Right forelimb (tissue), 1 donor: ENCODE results near the gene TMEM72.
A peak's percentile ranks its signal among the peaks of the same experiment; 100 is the strongest.

ENCODE experiments used
- DNase-seq: peaks from one replicate; pipeline ENCODE4 v3.0.0-alpha.2; 2018

The TMEM72 gene

DNA sequence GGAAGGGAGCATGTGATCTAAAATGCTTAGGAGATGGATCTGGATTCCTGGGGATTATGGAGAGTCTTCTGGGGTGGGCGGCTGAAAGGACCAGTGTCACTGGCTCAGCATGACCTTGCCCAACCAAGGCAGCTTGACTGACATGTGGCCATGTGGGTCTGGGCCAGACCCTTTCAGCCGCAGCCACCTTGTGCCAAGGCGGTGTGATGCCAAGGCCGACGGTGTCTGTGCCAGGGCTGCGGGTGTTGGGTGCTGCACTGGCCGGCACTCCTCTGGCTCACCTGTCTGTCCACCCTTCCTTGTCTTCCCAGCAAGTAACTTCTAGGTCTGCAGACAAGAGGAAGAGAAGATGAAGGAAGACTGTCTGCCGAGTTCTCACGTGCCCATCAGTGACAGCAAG is 58.7 kb downstream of the TMEM72 start:
- no peak for DNase-seq

DNA sequence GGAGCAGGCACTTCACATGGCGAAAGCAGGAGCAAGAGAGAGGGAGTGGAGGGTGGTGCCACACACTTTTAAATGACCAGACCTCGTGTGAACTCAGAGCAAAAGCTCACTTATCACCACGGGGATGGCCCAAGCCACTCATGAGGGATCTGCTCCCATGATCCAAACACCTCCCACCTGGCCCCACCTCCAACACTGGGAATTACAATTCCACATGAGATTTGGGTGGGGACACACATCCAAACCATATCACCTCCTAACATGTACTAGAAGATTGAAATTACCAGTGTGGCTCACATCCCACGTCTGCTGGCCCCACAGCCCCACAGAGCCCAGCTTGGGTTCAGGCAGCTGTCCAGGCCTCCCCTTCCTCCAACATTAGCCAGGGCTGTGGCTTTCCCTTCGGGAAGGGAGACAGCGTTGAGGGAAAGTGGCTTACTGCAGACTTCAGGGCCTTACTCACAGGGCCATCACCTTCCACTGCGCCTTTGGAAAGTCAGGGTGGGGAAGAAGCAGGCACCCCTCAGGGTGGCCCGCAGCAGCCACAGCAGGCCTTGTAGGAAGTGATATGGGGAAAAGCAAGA is 59.8 kb downstream of the TMEM72 start:
- DNase-seq, result no peak

DNA sequence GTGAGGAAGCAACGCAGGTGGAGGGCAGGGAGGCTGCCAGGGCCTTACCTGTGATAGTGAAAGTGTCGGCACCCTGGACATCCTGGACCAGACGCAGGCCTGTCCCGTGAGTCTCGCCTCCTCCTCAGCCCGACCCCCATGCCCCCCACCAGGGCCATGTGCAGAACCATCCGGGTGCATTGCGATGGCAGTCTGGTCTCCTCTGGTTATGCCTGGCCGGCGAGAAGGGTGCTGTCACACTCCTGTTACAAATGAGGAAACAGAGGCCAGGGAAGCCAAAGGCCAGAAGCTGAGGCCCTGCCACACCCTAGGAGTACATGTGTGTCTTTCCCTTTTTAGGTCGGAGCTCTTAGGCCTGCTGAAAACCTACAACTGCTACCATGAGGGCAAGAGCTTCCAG is 60.3 kb downstream of the TMEM72 start:
- DNase-seq, result no peak

DNA sequence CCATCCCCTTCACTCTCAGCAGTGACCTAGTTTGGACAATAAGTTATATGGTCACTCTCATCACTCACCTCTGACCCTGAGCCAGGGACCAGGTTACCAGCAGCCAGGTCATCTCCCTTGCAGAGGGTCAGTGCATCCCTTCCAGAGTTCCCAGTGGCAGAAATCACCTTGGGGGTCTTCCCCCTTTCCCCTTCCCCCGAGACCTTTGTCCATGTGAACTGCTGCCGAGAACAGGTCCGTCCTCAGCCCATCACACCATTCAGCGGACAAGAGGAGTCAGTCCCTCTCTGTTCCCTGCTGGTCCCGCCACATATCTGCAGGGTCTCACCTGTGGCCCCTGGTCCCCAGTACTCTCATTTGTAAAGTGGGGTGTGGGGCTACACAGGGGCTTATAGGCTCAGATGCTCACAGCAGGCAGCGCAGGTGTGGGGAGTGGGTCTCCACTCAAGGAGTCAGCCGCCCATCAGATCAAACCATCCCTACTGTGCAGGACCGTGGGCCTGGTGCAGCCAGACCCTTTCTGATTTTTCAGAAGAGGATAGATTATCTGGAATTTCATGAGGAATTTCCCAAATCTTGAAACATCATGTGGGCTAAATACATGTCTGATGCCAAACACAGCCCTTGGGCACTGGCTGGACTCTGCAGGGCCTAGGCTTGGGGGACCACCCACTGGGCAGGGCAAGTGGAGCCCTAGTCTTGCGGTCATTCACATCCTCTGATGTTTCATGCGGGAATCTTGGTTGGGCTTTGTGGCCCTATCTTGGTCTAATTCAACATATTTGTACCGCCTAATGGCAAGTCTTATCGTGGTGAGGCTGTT is 61.0 kb downstream of the TMEM72 start:
- no peak for DNase-seq

DNA sequence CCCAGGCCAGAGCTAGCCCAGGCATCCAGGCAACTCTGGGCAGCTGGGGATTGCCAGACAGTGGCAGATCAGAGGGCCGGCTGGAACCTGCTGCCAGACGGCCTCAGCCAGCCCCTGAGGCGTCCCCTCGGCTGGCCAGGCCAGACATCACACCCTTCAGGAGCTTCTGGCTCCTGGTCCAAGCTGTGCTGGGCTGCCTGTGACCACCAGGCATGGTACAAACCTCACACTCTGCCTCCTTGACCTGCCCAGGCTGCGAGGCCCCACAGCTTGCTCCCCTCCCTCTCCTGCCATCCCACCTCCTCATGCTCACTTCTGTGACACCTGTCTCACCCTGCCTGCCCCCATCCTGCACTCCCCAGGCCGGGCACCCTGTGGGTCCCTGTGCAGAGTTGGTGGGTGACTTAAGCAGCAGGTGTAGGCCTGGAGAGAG is 61.8 kb downstream of the TMEM72 start:
- DNase-seq, result no peak

DNA sequence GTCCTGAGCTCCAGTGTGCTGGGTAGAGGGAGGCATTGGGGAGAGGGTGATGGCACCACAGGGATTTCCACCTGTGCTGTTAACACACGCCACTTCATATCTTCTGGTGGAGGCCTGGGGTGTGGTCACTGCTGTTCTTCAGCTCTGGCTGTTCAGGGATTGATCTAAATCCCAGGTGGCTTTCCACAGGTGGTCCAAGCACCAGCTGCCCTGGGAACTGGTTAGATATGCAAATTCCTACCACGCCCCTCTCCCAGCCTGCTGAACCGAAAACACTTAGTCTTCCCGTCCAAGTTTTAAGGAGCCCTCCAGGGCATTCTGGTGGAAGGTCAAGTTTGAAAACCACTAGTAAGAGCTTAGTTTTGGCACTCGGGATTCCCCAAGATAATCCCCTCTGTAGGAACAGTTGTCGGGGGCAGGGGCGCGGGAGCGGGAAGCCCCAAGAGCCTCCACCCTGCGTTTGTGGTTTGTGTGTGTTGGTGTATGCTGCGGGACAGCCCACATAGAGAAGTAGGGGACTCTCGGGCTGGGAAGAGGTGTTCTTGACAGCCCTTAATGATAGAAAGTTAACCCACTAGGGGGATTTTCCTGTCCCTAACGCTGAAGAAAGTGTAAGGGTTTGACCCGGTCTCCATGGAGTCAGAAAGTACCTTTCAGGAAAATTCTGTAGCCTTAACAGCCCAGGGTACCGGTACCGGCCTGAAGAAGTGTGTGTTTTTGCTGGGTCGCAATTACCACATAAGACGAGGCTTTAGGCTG is 62.4 kb downstream of the TMEM72 start:
- no peak for DNase-seq

DNA sequence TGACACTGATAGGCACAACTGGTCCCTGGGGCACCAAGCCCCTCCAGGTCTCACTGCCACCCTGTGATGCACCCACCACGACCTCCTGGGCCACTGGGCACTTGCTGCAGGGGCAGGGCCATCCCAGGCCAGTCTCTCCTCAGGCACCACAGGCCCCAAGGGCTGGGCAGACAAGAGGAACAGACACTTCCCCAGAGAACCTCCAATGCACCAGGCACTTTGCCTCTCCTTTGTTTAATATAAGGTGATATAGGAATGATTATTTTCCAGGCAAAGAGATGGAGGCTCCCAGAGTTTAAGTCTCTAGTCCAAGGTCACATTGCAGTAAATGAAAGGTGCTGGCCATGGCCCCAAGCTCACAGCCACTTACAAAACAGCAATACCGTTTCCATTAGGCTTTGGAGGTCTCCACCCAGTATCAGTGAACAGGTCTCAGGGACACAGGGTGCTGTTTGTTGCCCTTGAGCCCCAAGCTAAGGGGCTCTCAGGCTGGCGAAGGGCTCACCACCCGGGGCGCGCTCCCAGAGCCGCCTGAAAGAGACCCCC is 63.0 kb downstream of the TMEM72 start:
- no peak for DNase-seq

DNA sequence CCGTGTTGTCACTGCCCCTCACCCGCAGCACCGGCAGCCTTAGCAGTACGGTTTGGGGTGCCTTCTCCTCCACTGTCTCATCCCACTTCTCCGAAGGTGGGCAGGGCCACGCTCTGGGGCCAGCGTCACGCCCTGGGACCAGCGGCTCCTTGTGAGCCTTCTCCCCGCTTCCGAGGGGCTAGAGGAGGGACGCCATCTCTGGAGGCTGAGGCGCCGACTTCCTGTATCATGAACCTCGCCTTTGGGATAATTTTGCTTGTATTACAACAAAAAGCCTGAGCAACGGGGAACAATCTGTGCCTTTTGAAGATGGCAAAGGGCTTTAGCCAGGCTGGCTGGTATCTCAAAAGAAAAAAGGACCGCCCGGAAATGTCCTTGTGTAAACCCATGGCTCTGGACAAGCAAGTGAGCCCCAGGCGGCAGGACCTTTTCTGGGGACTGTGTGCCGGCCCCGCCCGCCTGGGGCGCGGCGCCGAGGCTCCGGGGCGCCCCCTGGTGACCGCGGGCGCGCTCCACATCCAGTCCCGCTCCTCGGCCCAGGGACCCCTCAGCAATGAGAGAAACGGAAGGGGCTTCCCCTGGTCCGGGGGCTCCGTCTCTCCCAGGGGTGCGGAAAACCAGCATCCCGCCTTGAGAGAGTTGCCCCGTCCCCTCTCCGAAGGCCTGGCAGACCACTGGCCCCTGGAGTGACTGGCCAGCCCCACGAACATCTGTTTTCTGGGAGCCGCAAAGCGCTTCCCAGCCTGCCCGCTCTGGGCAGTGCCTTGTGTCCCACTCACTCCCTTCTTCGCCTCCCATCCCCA is 63.7 kb downstream of the TMEM72 start:
- peak; percentile 86 for DNase-seq

DNA sequence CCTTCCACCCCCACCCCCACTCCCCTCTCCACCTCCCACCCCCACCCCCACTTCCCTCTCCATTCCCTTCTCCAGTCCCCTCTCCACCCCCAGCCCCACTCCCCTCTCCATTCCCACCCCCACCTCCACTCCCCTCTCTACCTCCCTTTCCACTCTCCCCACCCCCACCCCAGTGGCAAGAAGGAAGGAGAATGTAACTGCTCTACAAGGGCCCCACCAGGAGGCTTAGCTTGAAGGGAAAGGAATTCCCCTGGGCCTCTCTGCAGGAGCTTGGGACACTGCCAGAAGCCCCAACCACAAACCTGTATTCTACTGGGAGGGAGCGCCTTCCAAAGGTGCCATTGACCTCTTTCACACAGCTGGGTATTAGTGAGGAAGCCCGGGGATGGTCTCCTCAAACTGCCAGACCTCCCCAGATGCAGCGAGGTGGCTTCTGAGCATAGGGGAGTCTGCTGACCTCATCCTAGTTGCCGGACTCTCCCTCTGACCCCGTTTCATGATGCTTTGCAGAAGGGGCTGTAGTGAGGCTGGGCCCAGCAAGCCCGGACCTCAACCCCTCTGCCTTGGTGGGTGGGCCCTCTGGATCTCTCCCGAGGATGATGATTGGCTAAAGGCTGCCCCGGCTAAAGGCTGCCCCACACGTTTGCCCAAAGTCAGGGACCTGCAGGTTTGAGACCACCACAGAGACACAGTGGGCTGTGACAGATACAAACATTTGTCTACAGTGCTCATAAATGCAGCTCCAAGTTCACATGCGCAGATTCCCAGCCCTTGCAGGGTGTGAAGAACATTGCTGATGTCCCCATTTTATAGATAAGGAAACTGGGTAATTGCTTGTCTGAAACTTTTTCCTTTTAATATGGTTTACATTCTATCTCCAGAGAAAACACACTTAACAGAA is 64.5 kb downstream of the TMEM72 start:
- no peak for DNase-seq

DNA sequence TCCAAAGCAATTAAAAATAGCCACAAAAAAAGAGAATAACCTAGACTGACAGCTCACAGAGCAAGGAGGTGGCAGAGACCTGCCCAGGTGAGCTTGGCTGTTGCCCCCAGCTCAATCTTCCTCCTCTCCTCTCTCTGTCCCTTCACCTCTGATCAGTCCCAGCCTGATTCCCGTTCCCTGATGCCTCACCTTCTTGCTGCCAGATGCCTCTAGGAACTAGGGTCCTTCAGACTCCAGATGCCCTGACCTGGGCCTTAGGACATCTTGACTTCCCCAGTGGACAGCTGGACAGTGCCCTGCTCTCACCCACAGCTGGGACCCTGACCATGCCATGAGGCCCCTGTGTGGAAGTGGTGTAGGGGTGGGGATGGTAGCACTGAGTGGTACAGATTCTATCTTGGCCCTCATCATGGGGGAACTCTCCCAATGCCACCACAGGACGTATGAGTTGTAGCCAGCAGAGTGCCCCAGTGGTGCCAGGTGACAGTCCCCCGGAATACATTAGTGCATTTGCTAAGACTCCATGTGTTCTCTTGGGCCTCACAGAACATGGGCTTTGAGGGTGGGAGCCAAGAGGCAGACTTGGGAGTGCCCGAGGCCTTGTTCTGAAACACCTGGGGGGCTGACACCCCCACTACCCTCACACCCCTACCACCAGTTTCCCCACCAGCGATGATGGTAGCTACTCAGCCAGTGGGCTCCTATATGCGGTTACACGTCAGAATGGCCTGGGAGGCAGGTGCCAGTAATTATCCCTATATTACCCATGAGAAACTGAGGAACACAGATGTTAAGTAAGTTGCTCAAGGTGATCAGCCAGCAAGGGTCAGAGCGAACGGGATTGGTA is 65.4 kb downstream of the TMEM72 start:
- no peak for DNase-seq

DNA sequence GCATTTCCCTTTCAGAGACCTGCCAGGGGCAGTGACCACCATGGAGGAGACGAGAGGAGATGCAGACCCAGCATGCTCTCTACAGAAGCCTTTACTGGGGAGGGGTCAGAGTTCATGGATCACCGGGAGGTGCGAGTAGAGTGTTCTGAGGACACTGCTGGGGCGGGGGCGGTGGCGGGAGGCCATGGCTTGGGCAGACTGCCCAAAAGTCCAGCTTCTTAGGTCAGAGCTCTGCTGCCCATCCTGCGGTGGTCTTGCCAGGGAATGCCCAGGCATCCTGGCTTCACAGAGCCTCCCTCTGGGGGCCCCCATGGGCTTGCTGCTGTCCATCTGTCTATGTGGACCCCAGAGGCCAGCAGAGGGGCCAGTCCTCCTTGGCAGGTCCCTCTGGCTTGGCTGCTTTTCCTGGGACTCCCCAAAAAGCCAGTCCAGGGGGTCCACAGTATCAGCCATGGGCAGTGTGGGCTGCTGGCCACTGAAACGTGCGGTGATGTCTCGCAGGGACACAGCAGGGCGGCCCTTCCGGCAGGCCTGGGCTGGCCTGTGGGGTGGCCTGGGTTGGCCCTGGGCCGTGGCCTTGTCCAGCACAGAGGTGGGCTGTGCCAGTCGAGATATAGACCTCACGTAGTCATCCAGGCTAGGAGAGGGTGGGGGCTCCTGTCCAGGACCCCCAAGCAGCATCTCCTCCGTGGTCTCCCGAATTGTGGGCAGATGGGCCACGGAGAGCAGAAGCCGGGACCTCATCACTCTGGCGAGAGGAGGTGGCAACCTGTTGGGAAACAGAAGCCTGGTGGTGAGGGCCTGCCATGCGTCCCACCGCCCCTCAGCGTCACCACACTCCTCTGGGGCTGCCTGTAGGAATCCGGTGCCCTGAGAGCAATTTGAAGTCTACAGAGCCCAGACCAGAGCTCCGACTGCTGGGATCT is 66.4 kb downstream of the TMEM72 start:
- no peak for DNase-seq

DNA sequence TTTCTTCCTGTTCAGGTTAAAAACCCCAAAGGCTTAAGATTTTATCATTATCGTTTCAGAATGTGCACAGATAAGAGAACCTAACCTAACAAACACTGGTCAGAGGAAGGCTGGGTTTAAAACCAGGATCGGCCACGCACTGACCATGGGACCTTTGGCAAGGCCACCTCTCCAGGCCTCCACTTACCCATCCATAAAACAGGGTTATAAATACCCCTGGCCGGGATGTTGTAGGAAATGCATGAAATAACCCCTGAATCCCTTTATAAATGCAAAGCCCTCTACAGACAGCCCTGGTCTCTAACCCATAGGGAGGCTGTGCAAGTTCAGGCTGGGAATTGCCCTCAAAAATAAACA is 67.1 kb downstream of the TMEM72 start:
- no peak for DNase-seq

DNA sequence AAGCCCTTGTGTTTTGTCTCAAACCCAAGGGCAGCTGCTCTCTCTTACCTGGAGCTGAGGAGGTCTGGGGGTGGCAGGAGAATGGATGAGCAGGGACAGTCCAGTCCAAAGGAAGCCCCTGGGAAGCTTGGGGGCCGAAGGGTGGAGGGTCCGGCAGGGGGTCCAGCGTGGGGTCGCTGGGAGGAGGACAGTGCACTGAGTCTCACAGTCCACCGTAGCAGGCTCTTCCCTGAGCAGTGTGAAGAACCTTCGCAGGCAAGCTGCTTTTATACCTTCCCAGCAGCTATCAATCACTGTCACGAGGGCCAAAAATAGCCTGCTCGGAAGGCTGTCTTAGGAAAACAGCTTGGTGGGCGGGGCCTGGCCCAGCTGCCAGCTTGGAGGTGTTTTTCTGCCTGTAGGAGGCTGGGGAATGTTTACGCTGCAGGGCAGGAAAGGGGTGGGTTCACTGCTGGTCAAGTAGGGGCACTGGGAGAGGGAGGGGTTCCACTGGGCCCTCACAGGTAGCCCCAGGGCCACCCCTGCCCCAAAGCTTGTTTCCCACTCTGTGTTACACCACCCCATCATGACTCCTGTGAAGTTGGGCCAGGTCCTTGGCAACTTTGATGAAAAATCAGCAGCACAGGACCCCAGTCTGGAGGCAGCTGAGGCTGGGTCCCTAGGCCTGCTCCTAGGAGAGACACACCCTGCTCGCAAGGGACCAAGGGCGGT is 67.6 kb downstream of the TMEM72 start, which contains the start of gene DEPP1:
Gene DEPP1, minus strand, starts transcription at position 240 of the 711 bp plus-strand sequence. CDS start 779 bp downstream, outside the sequence.
- peak; percentile 90 for DNase-seq

DNA sequence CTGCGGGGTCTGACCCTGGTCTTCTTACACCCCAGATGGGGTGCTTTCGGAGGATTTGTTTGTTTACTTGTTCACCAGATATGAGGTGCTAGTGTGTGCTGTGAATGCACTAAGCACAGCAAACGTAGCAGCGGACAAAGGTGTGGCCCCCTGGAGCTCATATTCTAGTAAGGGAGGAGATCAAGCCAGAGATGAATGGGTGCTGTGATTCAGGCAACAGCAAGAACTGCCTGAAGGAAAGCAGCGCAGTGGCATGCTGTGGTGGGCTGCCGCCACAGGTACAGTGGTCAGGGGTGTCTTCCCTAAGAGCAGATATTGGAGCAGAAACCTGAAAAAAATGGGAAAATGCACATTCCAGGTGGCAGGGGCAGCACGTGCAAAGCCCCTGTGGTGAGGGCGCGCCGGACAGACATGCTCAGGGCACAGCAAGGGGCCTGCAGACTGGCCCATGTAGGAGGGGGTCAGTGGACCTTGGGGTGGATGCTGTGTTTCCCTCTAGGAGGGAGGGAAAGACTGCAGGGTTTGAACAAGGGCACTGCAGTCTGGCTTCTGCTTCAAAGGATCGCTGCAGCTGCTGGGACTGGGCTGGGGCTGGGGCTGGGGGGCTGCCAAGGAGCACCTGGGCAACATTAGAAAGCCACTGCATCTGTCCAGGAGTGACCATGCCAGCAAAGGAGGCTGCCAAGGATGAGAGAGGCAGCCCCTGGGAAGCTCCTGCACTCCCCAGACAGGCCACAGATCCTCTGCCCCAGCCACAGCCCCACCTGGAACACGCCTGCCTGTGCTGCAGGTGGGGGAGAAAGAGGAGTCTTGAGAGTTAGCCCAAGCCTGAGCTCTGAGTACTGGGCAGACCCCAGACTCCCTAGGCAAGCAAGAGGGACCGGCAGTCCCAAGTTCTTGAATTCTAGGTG is 68.4 kb downstream of the TMEM72 start:
- no peak for DNase-seq

DNA sequence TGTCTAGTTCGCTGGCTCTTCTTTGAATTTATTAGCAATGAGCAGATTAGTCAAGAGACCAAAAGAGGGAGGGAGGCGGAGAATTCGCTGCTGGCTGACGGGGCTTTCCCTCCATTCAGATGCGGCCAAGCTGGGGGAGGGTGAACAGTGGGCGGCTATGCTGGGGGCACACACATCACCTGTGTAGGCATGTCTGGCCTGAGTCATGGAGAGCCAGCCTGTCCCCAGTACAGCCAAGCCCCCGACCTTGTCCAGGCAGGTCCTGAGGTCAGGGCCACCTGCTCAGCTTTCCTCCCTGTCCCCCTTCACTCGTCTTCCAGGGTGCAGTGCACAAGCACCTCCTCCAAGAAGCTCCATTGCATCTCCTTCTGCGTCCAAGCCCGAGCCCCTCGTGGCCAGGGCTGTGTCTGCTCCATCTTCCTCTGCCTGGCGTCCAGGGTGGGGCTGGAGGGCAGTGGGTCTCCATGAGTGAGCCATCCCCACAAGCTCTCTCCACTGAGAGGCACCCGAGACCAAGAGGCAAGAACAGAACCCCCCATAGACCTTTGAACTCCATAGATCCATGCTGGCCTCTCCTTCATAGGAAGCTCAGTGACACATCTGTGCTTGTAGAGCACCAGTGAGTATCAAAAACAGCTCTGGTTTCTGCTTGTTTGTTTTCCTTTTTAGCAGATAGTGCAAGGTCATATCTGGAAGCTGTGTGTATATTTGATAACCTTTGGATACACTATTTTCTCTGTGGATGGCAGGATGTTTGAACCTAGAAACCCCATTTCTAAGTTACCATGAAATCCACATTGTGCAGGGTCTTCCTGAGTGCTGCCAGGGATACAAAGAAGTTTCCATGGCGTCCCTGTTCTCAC is 69.4 kb downstream of the TMEM72 start:
- DNase-seq, result no peak
